H9 (cell line): ENCODE results near the gene KRTAP10-10. TPM values are rescaled to one million over a fixed set of nuclear protein-coding genes. Genes with fewer than 3 reads are reported as not detected.

Experiments
- DNase-seq: peaks from one replicate; pipeline ENCODE4 v3.0.0-alpha.2; 2017
- H2AFZ ChIP-seq: one replicate; pipeline ENCODE4 v1.6.1; 2013; ENCODE audit warnings: mild to moderate bottlenecking, low read length, control low read depth, moderate library complexity
- H2AK5ac ChIP-seq: 2 replicates; pipeline ENCODE4 v1.6.1; 2013; ENCODE audit warnings: low read length, control low read depth, mixed read lengths; ENCODE audit not compliant: insufficient read length
- H2BK120ac ChIP-seq: one replicate; pipeline ENCODE4 v1.6.1; 2013; ENCODE audit warnings: low read depth, mild to moderate bottlenecking, low read length, control low read depth, inconsistent platforms; ENCODE audit not compliant: poor library complexity, severe bottlenecking
- H2BK12ac ChIP-seq: 2 replicates; pipeline ENCODE4 v1.6.1; 2013; ENCODE audit warnings: low read length, control low read depth, mixed read lengths, low read depth; ENCODE audit not compliant: insufficient read length
- H2BK15ac ChIP-seq: 2 replicates; pipeline ENCODE4 v1.6.1; 2013; ENCODE audit warnings: low read depth, low read length, control low read depth
- H2BK20ac ChIP-seq: one replicate; pipeline ENCODE4 v1.6.1; 2013; ENCODE audit warnings: low read depth, mild to moderate bottlenecking, low read length, control low read depth, inconsistent platforms; ENCODE audit not compliant: poor library complexity, severe bottlenecking
- H2BK5ac ChIP-seq: 2 replicates; pipeline ENCODE4 v1.6.1; 2013; ENCODE audit warnings: low read length, control low read depth, mixed read lengths; ENCODE audit not compliant: insufficient read length
- H3K14ac ChIP-seq: 2 replicates; pipeline ENCODE4 v1.6.1; 2013; ENCODE audit warnings: low read length, control low read depth; ENCODE audit not compliant: insufficient read depth
- H3K18ac ChIP-seq: 2 replicates; pipeline ENCODE4 v1.6.1; 2013; ENCODE audit warnings: low read depth, mild to moderate bottlenecking, mixed read lengths, low read length, control low read depth; ENCODE audit not compliant: insufficient read length
- H3K23ac ChIP-seq: 2 replicates; pipeline ENCODE4 v1.6.1; 2013; ENCODE audit warnings: low read length, control low read depth, mixed read lengths, low read depth; ENCODE audit not compliant: insufficient read length
- H3K23me2 ChIP-seq: 2 replicates; pipeline ENCODE4 v1.6.1; 2013; ENCODE audit warnings: low read depth, mild to moderate bottlenecking, mixed read lengths, low read length, control low read depth; ENCODE audit not compliant: insufficient read length, poor library complexity, severe bottlenecking
- H3K27ac ChIP-seq: 2 replicates; pipeline ENCODE4 v1.5.1; 2013; ENCODE audit warnings: low read length, control low read depth, mixed read lengths, low read depth; ENCODE audit not compliant: insufficient read length
- H3K27me3 ChIP-seq: 2 replicates; pipeline ENCODE4 v1.6.1; 2013; ENCODE audit warnings: low read length, control low read depth, inconsistent platforms; ENCODE audit not compliant: insufficient read depth
- H3K4ac ChIP-seq: 2 replicates; pipeline ENCODE4 v1.6.1; 2013; ENCODE audit warnings: low read depth, mild to moderate bottlenecking, control low read depth, inconsistent platforms, low read length, moderate library complexity
- H3K4me1 ChIP-seq: 2 replicates; pipeline ENCODE4 v1.6.1; 2013; ENCODE audit warnings: low read length, control low read depth, inconsistent platforms; ENCODE audit not compliant: insufficient read depth
- H3K4me2 ChIP-seq: 2 replicates; pipeline ENCODE4 v1.6.1; 2013; ENCODE audit warnings: low read length, control low read depth, mixed read lengths; ENCODE audit not compliant: insufficient read length, insufficient read depth
- H3K56ac ChIP-seq: 2 replicates; pipeline ENCODE4 v1.6.1; 2013; ENCODE audit warnings: low read depth, mild to moderate bottlenecking, mixed read lengths, low read length, control low read depth; ENCODE audit not compliant: insufficient read length
- H3K79me1 ChIP-seq: 2 replicates; pipeline ENCODE4 v1.6.1; 2013; ENCODE audit warnings: low read depth, mild to moderate bottlenecking, moderate library complexity, low read length, control low read depth, inconsistent platforms; ENCODE audit not compliant: insufficient read depth, poor library complexity, severe bottlenecking
- H3K79me2 ChIP-seq: 2 replicates; pipeline ENCODE4 v1.6.1; 2013; ENCODE audit warnings: low read length, control low read depth, inconsistent platforms; ENCODE audit not compliant: insufficient read depth
- H3K9ac ChIP-seq: 2 replicates; pipeline ENCODE4 v1.6.1; 2013; ENCODE audit warnings: low read length, control low read depth, mixed read lengths; ENCODE audit not compliant: insufficient read length; ENCODE audit errors: extremely low read depth
- H3K9me3 ChIP-seq: one replicate; pipeline ENCODE4 v1.6.1; 2013; ENCODE audit warnings: low read depth, low read length, inconsistent platforms; ENCODE audit not compliant: control insufficient read depth
- H3T11ph ChIP-seq: one replicate; pipeline ENCODE4 v1.6.1; 2013; ENCODE audit warnings: mild to moderate bottlenecking, low read length, control low read depth, inconsistent platforms
- H4K20me1 ChIP-seq: one replicate; pipeline ENCODE4 v1.6.1; 2013; ENCODE audit not compliant: control insufficient read depth, insufficient read length, insufficient read depth
- H4K5ac ChIP-seq: 2 replicates; pipeline ENCODE4 v1.6.1; 2013; ENCODE audit warnings: low read depth, mild to moderate bottlenecking, mixed read lengths, low read length, control low read depth; ENCODE audit not compliant: insufficient read length
- H4K8ac ChIP-seq: replicated peaks from 2 replicates; pipeline ENCODE4 v1.6.1; 2013; ENCODE audit warnings: low read length, control low read depth, mixed read lengths, low read depth; ENCODE audit not compliant: insufficient read length
- H4K91ac ChIP-seq: 2 replicates; pipeline ENCODE4 v1.6.1; 2013; ENCODE audit warnings: low read depth, mild to moderate bottlenecking, moderate library complexity, mixed read lengths, low read length, control low read depth; ENCODE audit not compliant: insufficient read length
- H3K27ac Mint-ChIP-seq, 3 experiments: 2 replicates in 2 of 3; 3 replicates in 1 of 3; pipeline ENCODE4 v1.8.0; 2020 to 2021; ENCODE audit warnings: mixed read lengths in 3 of 3, mild to moderate bottlenecking in 1 of 3, moderate library complexity in 1 of 3
- H3K27me3 Mint-ChIP-seq: 2 replicates; pipeline ENCODE4 v1.8.0; 2021; ENCODE audit warnings: low read depth, mild to moderate bottlenecking, moderate library complexity, mixed read lengths
- H3K36me3 Mint-ChIP-seq, 3 experiments: 2 replicates in 2 of 3; 3 replicates in 1 of 3; pipeline ENCODE4 v1.8.0; 2020 to 2021; ENCODE audit warnings: low read depth in 3 of 3, mixed read lengths in 3 of 3; ENCODE audit not compliant: insufficient read depth in 1 of 3
- H3K4me1 Mint-ChIP-seq, 2 experiments: 2 replicates each; pipeline ENCODE4 v1.8.0; 2020; ENCODE audit warnings: mixed read lengths in 2 of 2
- H3K4me3 Mint-ChIP-seq, 2 experiments: 2 replicates in 1 of 2; 3 replicates in 1 of 2; pipeline ENCODE4 v1.8.0; 2020 to 2021; ENCODE audit warnings: mild to moderate bottlenecking in 2 of 2, mixed read lengths in 2 of 2, moderate library complexity in 1 of 2
- H3K9me3 Mint-ChIP-seq, 2 experiments: 2 replicates in 1 of 2; 3 replicates in 1 of 2; pipeline ENCODE4 v1.8.0; 2020; ENCODE audit warnings: mild to moderate bottlenecking in 2 of 2, mixed read lengths in 2 of 2, moderate library complexity in 1 of 2
- WGBS: extraction: QIAGEN DNeasy Blood & Tissue Kit; methylation state at CpG from one replicate; pipeline ENCODE4 v1.1.7; 2013; ENCODE audit warnings: missing lambda C conversion rate, low lambda C conversion rate, mixed read lengths; ENCODE audit not compliant: insufficient read length; ENCODE audit errors: extremely low coverage; 5-methylcytosine and 5-hydroxymethylcytosine counted together
- total RNA-seq: library from RNA; stranded (reverse); gene quantifications from 2 replicates; pipeline ENCODE4 v1.2.1, GENCODE V29; 2021
- TF ChIP-seq, protein P1 (sequence below): fragments of 200-600 bp; sonication (generic); conservative IDR thresholded peaks from 3 replicates; pipeline ENCODE4 v1.8.0; 2021; ENCODE audit warnings: antibody characterized with exemption, mild to moderate bottlenecking

The KRTAP10-10 gene
- total RNA-seq, 1 experiment from 2014 or later, result not detected

DNA sequence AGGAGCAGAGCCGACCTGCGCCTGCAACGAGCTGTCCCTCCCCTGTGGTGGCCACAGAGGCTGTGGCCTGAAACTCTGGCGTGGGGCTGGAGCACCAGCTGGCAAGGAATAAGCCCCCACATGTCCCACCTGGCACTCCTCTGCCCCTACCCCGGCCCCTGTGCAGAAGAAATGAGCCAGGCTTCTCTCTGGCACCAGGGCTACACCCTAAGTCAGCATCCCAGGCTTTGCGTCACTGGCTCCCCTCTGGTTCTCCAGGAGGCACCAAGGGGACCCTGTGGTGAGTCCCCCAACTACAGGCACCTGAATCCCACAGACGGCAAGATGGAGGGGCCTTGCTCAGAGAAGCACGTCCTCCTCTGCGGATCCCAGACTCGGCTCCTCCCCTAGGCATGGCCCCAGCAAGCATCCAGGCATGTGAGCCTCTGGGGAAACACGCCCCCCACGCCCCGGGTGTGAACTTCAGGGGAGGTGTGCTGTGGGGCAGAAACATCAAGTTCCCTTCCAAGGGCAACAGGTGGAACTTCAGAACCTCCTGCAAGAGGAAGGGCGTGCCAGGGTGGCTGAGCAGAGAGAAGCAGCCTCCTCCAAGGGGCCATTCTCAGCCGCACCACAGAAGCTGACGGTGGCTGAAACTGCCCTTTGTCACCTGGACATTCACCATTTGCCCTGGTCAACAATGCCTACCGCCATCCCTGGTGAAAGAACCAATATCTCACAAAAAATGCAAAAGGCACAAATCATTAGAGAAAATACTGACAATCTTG, 33.9 kb upstream of the KRTAP10-10 start:
- H4K8ac ChIP-seq, result no peak overlapping the region
- no peak overlapping the region for H2AK5ac ChIP-seq
- H3K27ac Mint-ChIP-seq, result no peak overlapping the region

More for the DNA sequence above, 33.9 kb upstream of the KRTAP10-10 start:
- Histone ChIP-seq H3K79me1 (no peaks in the 10 kb centered on the region), H3K14ac (no peak overlapping the region), H4K5ac (no peak overlapping the region), H3T11ph (no peak overlapping the region), H3K23me2 (no peaks in the 10 kb centered on the region), H4K91ac (no peak overlapping the region), H2BK15ac (no peak overlapping the region), H2BK12ac (no peak overlapping the region), H3K79me2 (no peaks in the 10 kb centered on the region), H2BK5ac (no peak overlapping the region), H3K9ac (no peak overlapping the region), H3K23ac (no peak overlapping the region), H2BK20ac (no peak overlapping the region), H3K18ac (no peak overlapping the region), H4K20me1 (no peaks in the 10 kb centered on the region), H2BK120ac (no peak overlapping the region), H3K27me3 (no peaks in the 10 kb centered on the region), H2AFZ (no peak overlapping the region), H3K27ac (no peak overlapping the region), H3K9me3 (no peaks in the 10 kb centered on the region), H3K4ac (no peak overlapping the region), H3K4me2 (no peak overlapping the region), H3K56ac (no peak overlapping the region), H3K4me1 (no peaks in the 10 kb centered on the region)
- Mint-ChIP-seq H3K4me3 (no peak overlapping the region), H3K4me1 (peaks cover 21 to 25% of the 10 kb centered on the region in 2 experiments), H3K36me3 (peaks cover 0 to 4% (median 0%) of the 10 kb centered on the region in 3 experiments; a peak in 1 of 7 replicates), H3K9me3 (peaks cover 0 to 2% of the 10 kb centered on the region in 2 experiments; a peak in 2 of 5 replicates), H3K27me3 (peaks cover 14% of the 10 kb centered on the region)
- no peak for DNase-seq
- TF ChIP-seq, protein P1, sequence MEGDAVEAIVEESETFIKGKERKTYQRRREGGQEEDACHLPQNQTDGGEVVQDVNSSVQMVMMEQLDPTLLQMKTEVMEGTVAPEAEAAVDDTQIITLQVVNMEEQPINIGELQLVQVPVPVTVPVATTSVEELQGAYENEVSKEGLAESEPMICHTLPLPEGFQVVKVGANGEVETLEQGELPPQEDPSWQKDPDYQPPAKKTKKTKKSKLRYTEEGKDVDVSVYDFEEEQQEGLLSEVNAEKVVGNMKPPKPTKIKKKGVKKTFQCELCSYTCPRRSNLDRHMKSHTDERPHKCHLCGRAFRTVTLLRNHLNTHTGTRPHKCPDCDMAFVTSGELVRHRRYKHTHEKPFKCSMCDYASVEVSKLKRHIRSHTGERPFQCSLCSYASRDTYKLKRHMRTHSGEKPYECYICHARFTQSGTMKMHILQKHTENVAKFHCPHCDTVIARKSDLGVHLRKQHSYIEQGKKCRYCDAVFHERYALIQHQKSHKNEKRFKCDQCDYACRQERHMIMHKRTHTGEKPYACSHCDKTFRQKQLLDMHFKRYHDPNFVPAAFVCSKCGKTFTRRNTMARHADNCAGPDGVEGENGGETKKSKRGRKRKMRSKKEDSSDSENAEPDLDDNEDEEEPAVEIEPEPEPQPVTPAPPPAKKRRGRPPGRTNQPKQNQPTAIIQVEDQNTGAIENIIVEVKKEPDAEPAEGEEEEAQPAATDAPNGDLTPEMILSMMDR, result no peak
- WGBS, result no CpG with 5 or more reads among the region's 17 CpGs
